Activated CD8-positive, alpha-beta memory T cell treated with anti-CD3 and anti-CD28 coated beads, Interleukin-2, amount 10 ng/mL, durations not matched to agents 7 days and 5 days (primary cell): ENCODE results near the gene LARP1. TPM values are rescaled to one million over a fixed set of nuclear protein-coding genes. Genes with fewer than 3 reads are reported as not detected.

Experiments used
- ATAC-seq: fragments of 150-1000 bp; cut with Tn5 transposase; one replicate; pipeline ENCODE4 v1.10.0; 2021; ENCODE audit warnings: moderate library complexity
- CTCF ChIA-PET: fragments of 350-600 bp; sonication (Branson Sonifier 250); formaldehyde crosslinking; loops from one replicate; lab custom pipeline; 2021; ENCODE audit warnings: antibody characterized with exemption; lab: Charles Lee
- DNase-seq: peaks from one replicate; pipeline ENCODE4 v3.0.0-alpha.2; 2020
- H3K27ac Mint-ChIP-seq: one replicate; pipeline ENCODE4 v1.8.0; 2021; ENCODE audit warnings: mild to moderate bottlenecking, mixed read lengths
- H3K27me3 Mint-ChIP-seq: one replicate; pipeline ENCODE4 v1.8.0; 2021; ENCODE audit warnings: mixed read lengths
- H3K36me3 Mint-ChIP-seq: one replicate; pipeline ENCODE4 v1.8.0; 2021; ENCODE audit warnings: mild to moderate bottlenecking, mixed read lengths
- H3K4me1 Mint-ChIP-seq: one replicate; pipeline ENCODE4 v1.8.0; 2021; ENCODE audit warnings: mixed read lengths
- H3K4me3 Mint-ChIP-seq: one replicate; pipeline ENCODE4 v1.8.0; 2021; ENCODE audit warnings: mild to moderate bottlenecking, moderate library complexity, mixed read lengths
- H3K9me3 Mint-ChIP-seq: one replicate; pipeline ENCODE4 v1.8.0; 2022; ENCODE audit warnings: low read depth, mixed read lengths
- total RNA-seq, 2 experiments: library from RNA; stranded (reverse); gene quantifications; one replicate each; pipeline ENCODE4 v1.2.3, GENCODE V29; 2021

LARP1 gene
- total RNA-seq = 100 to 1,000 TPM; 212 to 238 TPM

DNA sequence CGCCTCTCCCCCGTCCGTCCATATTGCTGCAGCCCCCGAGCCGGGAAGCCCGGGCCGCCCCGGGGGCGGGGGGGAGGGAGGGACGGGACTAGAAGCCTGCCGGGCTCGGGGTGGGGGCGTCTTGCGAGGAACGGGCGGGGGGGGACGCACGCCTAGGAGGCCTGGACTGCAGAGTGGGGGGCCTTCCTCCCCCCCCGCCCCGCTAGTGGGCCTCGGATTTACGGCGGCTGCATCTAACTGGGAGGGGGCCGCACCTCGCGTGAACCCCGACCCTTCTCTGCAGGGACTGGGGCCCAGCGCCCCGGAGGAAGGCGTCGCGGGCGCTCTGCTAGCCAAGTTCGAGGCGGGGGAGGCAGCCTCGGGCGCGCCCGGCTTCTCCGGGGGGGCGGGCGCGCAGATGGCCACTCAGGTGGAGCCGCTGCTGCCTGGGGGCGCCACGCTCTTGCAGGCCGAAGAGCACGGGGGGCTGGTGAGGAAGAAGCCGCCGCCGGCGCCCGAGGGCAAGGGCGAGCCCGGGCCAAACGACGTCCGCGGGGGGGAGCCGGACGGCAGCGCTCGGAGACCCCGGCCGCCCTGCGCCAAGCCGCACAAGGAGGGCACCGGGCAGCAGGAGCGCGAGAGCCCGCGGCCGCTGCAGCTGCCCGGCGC is at the start of gene LARP1:
TSS of gene LARP1 (plus strand) at position 17 of the 648 bp plus-strand sequence. CDS start at position 398, 381 bp downstream.
- peak; percentile 7 for ATAC-seq
- peaks cover 45% of the 10 kb centered on the region for H3K4me1 Mint-ChIP-seq
- H3K9me3 Mint-ChIP-seq = no peaks in the 10 kb centered on the region
- peak; percentile 54 for DNase-seq
- peaks cover 6% of the 10 kb centered on the region for H3K36me3 Mint-ChIP-seq
- H3K27me3 Mint-ChIP-seq = no peaks in the 10 kb centered on the region
- peak within 1 kb of the TSS; percentile 95 for H3K27ac Mint-ChIP-seq
- H3K4me3 Mint-ChIP-seq = peak within 1 kb of the TSS; percentile 85
- CTCF ChIA-PET = no interaction called here

DNA sequence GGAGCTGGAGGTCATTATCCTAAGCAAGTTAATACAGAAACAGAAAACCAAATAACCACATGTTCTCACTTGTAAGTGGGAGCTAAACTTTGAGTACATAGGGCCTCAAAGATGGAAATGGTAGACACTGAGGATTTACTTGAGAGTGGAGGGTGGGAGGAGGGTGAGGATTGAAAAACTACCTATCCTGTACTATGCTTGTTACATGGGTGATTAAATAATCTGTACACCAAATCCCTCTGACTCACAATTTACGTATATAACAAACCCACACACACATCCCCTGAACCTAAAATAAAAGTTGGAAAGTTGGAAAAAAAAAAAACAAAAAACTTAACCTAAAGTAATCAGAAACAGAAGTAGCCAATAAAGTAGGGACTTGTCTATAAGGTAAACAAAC is 48.8 kb upstream of the LARP1 start:
- CTCF ChIA-PET = no interaction called here
- H3K36me3 Mint-ChIP-seq = no peaks in the 10 kb centered on the region

DNA sequence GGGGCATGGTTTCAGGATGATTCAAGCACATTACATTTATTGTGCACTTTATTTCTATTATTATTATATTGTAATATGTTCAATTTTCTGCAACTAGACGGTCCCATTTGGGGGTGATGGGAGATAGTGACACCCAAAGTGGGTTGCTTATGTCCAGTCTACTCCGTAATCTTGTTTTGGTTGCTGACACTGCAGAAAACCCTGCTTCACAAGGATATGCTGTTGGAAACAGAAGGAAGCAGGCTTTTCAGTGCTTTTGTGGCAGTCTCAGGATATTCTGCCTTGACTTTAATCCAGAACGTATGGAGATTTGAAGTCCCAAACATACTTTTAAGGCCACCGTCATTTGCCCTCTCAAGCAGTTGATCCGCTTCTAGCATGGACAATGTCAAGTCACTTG is 47.5 kb upstream of the LARP1 start:
- Mint-ChIP-seq H3K9me3 (no peaks in the 10 kb centered on the region), H3K4me3 (no peak overlapping the region), H3K27me3 (no peaks in the 10 kb centered on the region), H3K27ac (no peak overlapping the region), H3K4me1 (no peaks in the 10 kb centered on the region), H3K36me3 (no peaks in the 10 kb centered on the region)
- no peak for ATAC-seq
- DNase-seq = no peak
- CTCF ChIA-PET = no interaction called here

More for the DNA sequence above, 48.8 kb upstream of the LARP1 start:
- Mint-ChIP-seq H3K4me3 (no peak overlapping the region), H3K9me3 (no peaks in the 10 kb centered on the region), H3K27ac (no peak overlapping the region), H3K4me1 (no peaks in the 10 kb centered on the region), H3K27me3 (no peaks in the 10 kb centered on the region)
- DNase-seq (no peak), ATAC-seq (no peak)

DNA sequence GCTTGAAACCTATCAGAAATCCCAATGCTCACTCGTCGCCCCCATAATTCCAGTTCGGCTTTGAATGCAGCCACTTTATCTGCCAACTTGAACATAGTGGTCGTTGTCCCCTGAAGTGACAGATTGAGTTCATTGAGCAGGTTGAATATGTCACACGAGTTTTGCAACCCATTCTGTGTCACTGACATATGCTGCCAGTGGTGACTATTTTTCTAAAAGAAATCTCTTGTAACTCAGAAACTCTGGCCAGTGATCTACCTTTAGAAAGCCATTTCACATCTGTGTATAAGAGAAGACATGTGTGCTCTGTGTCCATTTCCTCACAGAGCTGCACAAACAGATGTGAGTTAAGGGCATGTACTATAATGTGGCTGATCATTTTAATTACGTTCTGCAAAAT is 47.0 kb upstream of the LARP1 start:
- H3K27me3 Mint-ChIP-seq = no peaks in the 10 kb centered on the region
- H3K36me3 Mint-ChIP-seq = no peaks in the 10 kb centered on the region
- DNase-seq (no peak), ATAC-seq (no peak)
- H3K9me3 Mint-ChIP-seq = no peaks in the 10 kb centered on the region
- no peak overlapping the region for H3K4me3 Mint-ChIP-seq
- no peak overlapping the region for H3K27ac Mint-ChIP-seq
- CTCF ChIA-PET = no interaction called here
- H3K4me1 Mint-ChIP-seq = no peaks in the 10 kb centered on the region

DNA sequence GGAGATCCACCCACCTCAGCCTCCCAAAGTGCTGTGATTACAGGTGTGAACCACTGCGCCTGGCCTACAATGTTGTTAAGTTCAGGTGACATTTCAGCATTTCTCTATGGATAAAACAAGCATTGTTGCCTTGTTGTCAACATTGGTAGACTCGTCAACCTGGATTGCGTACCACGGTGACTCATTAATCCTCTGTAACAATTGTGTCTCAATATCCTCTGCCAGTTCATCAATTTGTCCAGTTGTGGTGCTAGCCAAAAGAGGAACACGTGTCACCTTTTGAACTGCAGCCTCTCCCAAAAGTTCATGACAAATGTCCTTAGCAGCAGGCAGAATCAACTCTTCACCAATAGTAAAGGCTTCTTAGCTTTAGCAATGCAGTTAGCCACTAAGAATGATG is 46.3 kb upstream of the LARP1 start:
- Mint-ChIP-seq H3K27me3 (no peaks in the 10 kb centered on the region), H3K4me3 (no peak overlapping the region), H3K36me3 (no peaks in the 10 kb centered on the region), H3K27ac (no peak overlapping the region), H3K9me3 (no peaks in the 10 kb centered on the region), H3K4me1 (no peaks in the 10 kb centered on the region)
- ATAC-seq = no peak
- CTCF ChIA-PET = no interaction called here
- DNase-seq = no peak

DNA sequence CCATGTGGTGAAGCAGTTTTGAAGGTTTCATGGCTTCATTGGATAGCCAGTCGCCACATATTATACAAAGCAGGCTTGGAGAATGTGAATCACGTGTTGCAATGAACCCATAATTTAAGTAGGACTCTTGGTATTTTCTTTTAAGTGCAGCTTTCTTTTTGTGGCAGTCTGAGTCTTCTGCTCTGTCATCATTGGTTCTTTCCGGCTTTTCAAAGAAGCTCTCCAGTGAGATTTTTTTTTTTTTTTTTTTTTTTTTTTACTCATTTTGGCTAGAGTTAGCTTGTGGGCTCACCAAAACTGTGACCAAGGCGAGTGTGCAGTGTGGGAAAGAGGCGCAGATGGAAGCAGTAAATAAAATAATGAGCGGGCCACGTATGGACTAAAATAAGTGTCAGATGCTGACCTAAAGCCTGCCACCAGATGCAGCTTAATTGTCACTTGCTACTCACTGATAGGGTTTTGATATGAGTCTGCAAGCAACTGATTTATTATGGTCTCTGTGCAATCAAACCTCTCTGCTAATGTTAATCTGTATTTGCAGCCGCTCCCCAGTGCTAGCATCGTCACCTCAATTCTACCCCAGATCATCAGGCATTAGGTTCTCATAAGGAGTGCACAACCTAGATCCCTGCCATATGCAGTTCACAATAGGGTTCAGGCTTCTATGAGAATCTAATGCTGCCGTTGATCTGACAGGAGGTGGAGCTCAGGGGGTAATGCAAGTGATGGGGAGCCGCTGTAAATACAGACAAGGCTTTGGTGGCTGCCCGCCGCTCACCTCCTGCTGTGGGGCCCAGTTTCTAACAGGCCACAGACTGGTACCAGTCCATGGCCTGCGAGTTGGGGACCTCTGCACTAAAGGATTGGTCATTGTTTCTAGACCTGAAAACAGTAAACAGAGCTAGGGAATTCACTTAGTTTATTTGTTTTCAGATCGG is 45.5 kb upstream of the LARP1 start:
- Mint-ChIP-seq H3K27me3 (no peaks in the 10 kb centered on the region), H3K4me1 (peaks cover 4% of the 10 kb centered on the region), H3K9me3 (no peaks in the 10 kb centered on the region), H3K27ac (no peak overlapping the region), H3K36me3 (no peaks in the 10 kb centered on the region), H3K4me3 (no peak overlapping the region)
- CTCF ChIA-PET = interaction anchor here (0.6 kb wide), 1 partner anchor 55 kb away, joined by 3 read pairs; no protein-coding TSS in a partner anchor
- ATAC-seq = no peak
- DNase-seq = no peak

DNA sequence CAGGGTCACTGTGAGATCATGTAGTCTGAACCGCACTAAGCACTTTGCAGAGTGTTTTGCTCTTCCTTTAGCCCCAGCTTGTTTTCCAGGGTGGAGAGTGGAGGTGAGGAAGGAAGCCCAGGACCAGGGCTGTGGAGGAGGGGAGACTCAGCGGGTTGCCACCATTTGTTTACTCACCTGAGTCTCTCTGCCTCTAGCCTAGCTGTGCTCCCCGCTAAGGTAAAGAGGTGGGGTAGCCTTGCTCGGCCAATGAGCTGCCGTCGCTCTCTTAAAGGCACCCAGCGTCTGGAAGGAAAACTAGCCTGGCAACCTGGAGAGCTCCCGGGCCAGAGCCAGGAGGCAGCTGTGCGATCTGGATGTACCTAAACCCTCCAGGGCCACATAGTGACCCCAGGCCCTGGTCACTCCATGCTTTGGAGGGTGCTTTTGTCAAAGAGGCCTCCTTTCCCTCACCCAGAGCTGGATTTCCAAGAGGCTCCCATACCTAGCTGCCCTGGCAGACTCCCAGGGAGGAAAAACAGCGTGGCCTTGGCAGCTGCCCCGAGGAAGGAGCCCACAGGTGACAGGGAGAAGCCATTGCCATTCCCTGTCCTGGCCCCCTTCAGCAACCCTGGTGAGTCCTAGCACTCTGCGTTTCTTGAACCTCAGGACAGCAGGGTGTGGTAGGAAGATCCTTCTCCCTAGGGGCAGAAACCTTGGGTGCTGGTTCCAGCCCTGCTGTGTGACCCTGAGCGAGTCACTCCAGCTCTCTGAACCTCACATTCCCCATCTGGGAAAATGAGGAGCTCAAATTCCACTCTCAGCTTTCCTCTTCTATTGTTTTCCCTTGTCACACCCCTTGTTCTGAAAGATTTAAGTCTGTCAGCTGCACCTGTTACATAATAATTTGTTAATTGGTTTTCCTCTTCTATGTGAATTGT is 42.4 kb upstream of the LARP1 start:
- H3K27me3 Mint-ChIP-seq = no peaks in the 10 kb centered on the region
- H3K27ac Mint-ChIP-seq = no peak overlapping the region
- H3K36me3 Mint-ChIP-seq = no peaks in the 10 kb centered on the region
- CTCF ChIA-PET = interaction anchor here (1.2 kb wide), 1 partner anchor 11 kb away, joined by 3 read pairs; no protein-coding TSS in a partner anchor
- no peak overlapping the region for H3K4me3 Mint-ChIP-seq
- no peak for DNase-seq
- H3K4me1 Mint-ChIP-seq = peaks cover 5% of the 10 kb centered on the region
- no peaks in the 10 kb centered on the region for H3K9me3 Mint-ChIP-seq
- ATAC-seq = no peak

DNA sequence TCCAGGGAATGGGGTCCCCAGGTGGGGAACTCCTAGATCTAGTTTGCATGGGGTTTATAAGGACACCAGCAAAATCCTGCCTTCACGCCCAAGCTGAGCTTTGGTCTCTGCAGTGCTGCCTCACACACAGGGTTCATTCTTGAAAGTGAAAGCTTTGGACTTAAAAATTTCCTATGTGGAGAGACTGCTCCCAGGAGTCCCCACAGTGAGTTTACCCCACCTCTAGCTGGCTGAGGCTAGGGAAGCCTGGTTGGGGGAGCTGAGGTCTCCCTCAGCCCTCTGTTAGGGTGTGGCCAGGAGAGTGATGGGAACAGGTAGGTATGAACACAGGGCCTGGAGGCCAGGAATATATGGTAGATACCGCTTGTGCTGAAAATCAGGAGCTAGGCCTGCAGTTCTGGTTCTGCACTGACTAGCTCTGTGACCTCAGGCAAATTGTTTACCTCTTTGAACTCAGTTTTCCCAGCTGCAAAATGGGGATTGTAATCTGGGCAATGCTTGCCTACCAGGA is 41.5 kb upstream of the LARP1 start:
- ATAC-seq (no peak), DNase-seq (no peak)
- Mint-ChIP-seq H3K4me3 (no peak overlapping the region), H3K27ac (no peak overlapping the region), H3K9me3 (no peaks in the 10 kb centered on the region), H3K27me3 (no peaks in the 10 kb centered on the region), H3K36me3 (no peaks in the 10 kb centered on the region), H3K4me1 (peaks cover 5% of the 10 kb centered on the region)
- CTCF ChIA-PET = interaction anchor here (1.2 kb wide), 1 partner anchor 12 kb away, joined by 3 read pairs; no protein-coding TSS in a partner anchor

DNA sequence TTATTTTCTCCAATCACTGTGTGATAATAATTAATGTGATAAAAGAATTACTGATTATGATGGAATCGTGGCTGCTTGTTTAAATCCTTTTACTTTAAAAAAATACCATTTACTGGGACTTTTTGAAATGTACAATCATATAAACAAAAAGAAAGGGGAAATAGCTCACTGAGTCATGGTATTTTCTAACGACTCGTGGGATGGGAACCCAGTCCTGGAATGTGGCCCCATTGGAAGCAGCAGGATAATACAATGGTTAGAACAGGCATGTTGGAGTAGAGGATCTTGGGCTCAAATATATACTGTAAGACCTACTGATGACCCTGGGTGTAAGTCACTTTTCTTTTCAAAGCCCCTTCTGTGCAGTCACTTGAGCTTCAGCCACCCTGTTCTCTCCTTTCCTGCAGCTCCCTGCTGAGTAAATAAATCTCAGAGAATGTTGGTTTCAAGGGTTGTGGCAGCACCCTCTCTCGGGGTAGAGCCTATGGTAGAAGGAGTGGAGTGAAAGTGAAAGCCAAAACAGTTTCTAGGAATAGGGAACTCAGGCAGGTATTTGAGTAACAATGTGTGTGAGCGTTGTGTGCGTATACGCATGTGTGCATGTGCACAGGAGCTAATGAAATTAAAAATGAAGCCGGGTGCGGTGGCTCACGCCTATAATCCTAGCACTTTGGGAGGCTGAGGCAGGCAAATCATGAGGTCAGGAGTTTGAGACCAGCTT is 40.8 kb upstream of the LARP1 start:
- H3K36me3 Mint-ChIP-seq = no peaks in the 10 kb centered on the region
- no peak overlapping the region for H3K4me3 Mint-ChIP-seq
- no peaks in the 10 kb centered on the region for H3K9me3 Mint-ChIP-seq
- ATAC-seq (peak; percentile 30), DNase-seq (no peak)
- CTCF ChIA-PET = no interaction called here
- H3K27me3 Mint-ChIP-seq = no peaks in the 10 kb centered on the region
- H3K4me1 Mint-ChIP-seq = peaks cover 5% of the 10 kb centered on the region
- H3K27ac Mint-ChIP-seq = no peak overlapping the region

DNA sequence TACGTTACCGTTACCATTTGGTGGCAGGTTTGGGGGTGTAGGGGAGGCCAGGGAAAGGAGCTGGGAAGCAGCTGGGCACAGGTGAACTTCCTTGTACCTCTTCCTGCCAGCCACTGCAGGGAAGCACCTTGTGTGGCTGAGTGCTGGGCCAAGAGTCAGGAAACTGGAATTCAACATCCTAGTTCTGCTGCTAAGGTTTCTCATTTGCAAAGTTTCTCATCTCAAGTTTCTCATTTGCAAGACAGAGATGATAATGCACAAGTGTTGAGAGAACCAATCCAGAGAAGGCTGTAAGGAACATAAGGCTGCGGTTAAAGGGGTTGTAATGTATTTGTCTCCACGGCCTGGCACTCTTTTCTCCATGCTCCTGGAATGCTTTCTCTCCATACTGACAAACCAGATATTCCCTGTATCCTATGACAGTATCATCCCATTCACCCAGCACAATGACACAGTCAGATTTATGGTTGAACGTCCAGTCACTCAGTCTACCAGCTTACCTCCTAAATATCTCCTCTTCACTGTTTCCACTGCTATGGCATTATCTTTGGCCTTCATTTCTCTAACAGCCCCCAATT is 33.6 kb upstream of the LARP1 start:
- Mint-ChIP-seq H3K9me3 (no peaks in the 10 kb centered on the region), H3K36me3 (no peaks in the 10 kb centered on the region), H3K4me1 (no peaks in the 10 kb centered on the region), H3K27me3 (no peaks in the 10 kb centered on the region), H3K27ac (no peak overlapping the region), H3K4me3 (no peak overlapping the region)
- DNase-seq = no peak
- ATAC-seq = no peak
- CTCF ChIA-PET = interaction anchor here (0.7 kb wide), 1 partner anchor 924 kb away, joined by 3 read pairs; no protein-coding TSS in a partner anchor

DNA sequence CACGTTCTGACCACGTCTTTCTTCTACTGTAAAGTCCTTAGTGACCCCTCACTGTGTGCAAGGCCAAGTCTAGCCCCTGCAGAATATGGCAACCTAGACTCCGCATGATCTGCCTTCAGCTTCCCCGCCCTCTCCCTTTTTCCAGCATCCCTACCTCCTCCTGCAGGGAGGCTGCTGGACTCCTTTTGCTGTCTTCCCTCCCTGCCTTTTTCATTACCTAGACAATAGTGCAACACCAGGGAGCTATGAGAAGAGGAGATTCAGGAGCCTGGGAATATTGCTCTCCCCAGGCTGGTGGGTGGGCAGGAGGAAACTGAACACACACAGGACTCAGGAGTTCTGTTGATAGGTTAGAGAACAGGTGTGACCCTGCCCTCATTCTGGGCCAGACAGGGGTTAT is 33.1 kb upstream of the LARP1 start:
- H3K27ac Mint-ChIP-seq = no peak overlapping the region
- DNase-seq (no peak), ATAC-seq (no peak)
- no peaks in the 10 kb centered on the region for H3K9me3 Mint-ChIP-seq
- H3K27me3 Mint-ChIP-seq = no peaks in the 10 kb centered on the region
- no peaks in the 10 kb centered on the region for H3K36me3 Mint-ChIP-seq
- no peaks in the 10 kb centered on the region for H3K4me1 Mint-ChIP-seq
- no peak overlapping the region for H3K4me3 Mint-ChIP-seq
- CTCF ChIA-PET = no interaction called here

DNA sequence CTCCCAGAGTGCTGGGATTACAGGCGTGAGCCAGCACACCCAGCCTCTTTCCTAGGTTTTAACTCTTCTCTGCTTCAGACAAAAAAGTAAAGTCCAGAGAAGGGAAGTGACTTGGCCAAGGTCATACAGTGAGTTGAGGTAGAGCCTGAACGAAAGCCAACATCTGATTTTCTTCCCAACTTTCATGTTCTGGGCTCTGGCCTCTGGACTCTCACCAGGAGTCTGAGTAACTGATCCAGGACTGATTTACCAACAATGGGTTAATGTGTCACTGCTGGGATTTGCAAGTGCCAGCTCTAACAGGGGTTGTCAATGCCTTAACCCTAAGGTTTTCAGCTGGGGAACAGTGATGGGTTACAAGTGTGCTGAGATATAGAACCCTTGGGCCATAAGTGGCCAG is 32.2 kb upstream of the LARP1 start:
- H3K4me1 Mint-ChIP-seq = no peaks in the 10 kb centered on the region
- H3K9me3 Mint-ChIP-seq = no peaks in the 10 kb centered on the region
- no peak for ATAC-seq
- no peak for DNase-seq
- CTCF ChIA-PET = no interaction called here
- no peaks in the 10 kb centered on the region for H3K36me3 Mint-ChIP-seq
- no peak overlapping the region for H3K4me3 Mint-ChIP-seq
- H3K27ac Mint-ChIP-seq = no peak overlapping the region
- peaks cover 2% of the 10 kb centered on the region for H3K27me3 Mint-ChIP-seq
